AG09309 (cell line): ENCODE measurements around the gene SIKE1.

Source experiments
- DNase-seq: peaks from one replicate; pipeline ENCODE4 v3.0.0-alpha.2; 2010; ENCODE audit warnings: low read depth
- H3K4me3 ChIP-seq: 2 replicates; pipeline ENCODE4 v1.5.1; 2011; ENCODE audit warnings: mild to moderate bottlenecking, low read depth, low read length, moderate library complexity; ENCODE audit not compliant: control insufficient read depth
- TF ChIP-seq, protein P1 (sequence below): IDR thresholded peaks from 2 replicates; pipeline ENCODE4 v1.5.1; 2011; ENCODE audit warnings: mild to moderate bottlenecking, low read depth, low read length, inconsistent platforms; ENCODE audit not compliant: insufficient read depth, control insufficient read depth; ENCODE audit errors: missing control alignments

The SIKE1 gene

DNA sequence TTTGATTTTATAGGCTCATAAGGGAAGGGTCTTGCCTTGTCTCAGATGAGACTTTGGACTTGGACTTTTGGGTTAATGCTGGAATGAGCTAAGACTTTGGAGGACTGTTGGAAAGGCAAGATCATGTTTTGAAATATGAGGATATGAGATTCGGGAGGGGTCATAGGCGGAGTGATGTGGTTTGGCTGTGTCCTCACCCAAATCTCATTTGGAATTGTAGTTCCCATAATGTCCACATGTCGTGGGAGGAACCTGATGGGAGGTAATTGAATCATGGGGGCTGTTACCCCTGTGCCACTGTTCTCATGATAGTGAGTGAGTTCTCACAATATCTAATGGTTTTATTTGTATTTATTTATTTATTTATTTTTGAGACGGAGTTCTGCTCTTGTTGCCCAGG is 15.8 kb downstream of the SIKE1 start:
- H3K4me3 ChIP-seq, result no peak overlapping the region
- DNase-seq, result no peak
- TF ChIP-seq, protein P1, sequence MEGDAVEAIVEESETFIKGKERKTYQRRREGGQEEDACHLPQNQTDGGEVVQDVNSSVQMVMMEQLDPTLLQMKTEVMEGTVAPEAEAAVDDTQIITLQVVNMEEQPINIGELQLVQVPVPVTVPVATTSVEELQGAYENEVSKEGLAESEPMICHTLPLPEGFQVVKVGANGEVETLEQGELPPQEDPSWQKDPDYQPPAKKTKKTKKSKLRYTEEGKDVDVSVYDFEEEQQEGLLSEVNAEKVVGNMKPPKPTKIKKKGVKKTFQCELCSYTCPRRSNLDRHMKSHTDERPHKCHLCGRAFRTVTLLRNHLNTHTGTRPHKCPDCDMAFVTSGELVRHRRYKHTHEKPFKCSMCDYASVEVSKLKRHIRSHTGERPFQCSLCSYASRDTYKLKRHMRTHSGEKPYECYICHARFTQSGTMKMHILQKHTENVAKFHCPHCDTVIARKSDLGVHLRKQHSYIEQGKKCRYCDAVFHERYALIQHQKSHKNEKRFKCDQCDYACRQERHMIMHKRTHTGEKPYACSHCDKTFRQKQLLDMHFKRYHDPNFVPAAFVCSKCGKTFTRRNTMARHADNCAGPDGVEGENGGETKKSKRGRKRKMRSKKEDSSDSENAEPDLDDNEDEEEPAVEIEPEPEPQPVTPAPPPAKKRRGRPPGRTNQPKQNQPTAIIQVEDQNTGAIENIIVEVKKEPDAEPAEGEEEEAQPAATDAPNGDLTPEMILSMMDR, result no peak

DNA sequence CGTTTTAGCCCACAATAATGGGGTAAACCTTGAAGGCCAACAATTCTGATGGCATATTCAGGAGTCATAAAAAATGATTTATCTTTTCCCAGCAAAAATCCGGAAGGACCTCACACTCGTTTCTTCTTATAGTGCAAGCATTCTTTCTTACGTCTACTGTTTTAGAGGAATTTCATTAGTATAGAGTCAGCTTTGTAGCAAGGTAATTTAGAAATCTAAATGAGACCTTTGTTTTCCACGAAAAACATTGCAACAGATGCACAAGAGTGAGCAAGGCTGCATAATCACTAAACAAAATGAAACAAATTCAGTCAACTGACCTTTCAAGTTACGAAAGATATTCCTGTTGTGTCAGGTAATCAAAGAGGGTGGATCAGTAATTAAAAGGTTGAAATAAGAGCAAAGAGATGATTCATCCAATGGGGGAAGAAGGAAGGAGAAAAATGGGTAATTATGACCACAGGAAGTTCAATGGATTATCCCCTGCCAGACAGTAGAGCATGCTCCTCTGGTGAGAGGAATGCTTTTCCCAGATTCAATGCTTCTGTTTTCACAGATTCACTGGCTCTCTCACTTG is 22.1 kb downstream of the SIKE1 start:
- peak overlapping the region; percentile 97 for H3K4me3 ChIP-seq
- no peak for DNase-seq
- TF ChIP-seq, protein P1, result no peak

DNA sequence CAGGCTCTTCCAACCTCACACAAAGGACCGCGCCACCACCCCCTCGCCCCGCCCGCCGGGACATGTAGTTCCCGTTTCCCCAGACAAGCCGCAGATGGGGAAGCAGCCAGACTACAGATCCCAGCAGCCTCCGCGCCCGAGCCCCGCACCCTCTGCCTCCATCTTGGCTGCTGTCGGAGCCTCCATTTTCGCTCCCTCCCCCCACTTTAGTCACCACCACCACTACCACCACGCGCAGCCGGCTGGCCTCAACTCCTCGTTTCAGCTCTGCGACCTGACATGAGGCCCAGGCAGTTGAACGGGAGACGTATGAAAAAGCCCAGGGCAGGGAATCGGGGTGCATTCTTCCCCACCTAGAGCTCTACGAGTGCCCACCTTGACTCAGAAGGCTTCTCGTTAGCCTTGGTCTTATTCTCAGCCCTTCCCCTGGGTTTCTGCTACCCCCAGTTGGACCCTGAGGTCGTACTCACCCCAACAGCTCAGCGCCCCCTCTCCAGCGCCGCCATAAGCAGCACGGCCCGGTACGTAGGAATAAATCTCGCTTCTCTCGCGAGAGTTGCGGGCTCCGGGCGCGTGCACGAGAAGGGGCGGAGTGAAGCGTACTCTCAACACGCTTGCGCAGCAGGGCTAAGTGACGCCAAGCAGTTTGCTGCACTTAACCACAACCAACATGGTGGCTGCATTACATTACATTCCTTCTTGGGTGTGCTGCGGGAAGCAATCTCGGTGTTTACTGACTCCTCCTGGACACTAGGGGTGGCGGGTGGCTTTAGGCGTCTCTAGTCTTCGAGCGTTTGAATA is 22.8 kb downstream of the SIKE1 start, which contains the start of gene CSDE1:
CSDE1 (minus strand) TSS at position 530 of the 801 bp plus-strand sequence. CDS start 18,094 bp downstream, outside the sequence.
- DNase-seq, result peak; percentile 97
- peak within 1 kb of the TSS; percentile 97 for H3K4me3 ChIP-seq
- TF ChIP-seq, protein P1, result peak; percentile 54

DNA sequence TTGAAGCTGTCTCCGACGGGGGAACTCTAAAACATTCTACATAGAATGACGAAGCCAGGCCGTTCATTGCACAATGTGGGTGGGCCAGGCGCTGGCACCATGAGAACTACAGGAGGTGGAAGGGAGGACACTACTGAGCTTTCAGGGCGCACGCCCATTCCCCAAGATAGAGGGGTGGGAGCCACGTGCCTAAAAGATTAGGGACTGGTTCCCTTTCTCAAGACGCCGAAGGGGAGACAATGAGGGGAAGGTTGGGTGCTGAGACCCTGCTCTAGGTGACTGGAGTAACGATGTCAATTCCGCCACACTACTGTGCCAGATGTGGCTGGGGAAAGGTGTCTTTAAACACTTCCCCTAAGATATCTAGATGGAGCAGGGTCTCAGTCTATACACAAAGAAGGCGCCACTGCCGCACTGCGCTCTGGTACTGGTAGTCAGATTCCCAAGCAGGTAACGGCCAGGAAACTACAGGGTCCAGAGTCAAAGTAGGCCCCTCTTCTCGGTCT is 23.5 kb downstream of the SIKE1 start:
- TF ChIP-seq, protein P1, result no peak
- H3K4me3 ChIP-seq, result peak overlapping the region; percentile 97
- no peak for DNase-seq

DNA sequence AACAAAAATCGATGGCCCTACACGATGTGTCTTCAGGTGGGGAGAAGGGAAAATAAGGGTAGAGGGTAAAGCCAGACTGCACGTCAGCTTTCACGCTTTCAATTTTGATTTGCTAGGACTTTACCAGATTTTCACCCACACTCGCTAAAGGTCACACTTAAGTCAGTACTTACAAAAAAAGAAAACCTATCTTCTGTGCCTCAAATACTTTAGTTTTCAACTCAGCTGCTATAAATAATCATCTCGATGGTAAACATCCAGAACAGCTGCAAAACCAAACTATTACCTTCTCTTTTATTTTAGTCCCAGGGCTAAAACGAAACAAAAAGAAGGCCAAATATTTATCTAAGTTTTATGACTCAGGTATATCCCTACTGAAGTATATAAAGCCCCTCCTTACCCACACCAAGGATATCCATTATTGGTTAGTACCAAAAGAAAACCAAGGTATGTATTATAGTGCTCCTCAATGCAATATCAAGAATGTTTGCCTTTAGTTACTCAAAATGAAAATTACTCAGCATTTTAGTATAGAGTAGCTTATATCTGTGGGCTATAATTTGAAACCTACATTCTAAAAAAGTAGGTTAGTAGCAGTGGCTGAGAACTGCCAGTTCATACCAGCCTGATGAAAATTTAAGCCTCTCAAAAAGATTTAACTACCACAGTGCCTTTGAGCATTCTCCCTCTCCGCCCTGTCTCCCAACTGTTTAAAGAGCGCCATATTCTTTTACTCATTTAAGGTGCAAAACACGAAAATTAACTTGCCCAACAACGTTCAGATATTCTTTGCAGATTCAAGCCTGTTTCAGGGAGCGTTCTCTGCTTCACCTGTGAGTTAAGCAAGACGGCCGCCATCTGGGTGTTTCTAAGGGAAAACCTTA is 24.2 kb downstream of the SIKE1 start:
- peak overlapping the region; percentile 97 for H3K4me3 ChIP-seq
- no peak for DNase-seq
- TF ChIP-seq, protein P1, result no peak
